Activated naive CD8-positive, alpha-beta T cell treated with anti-CD3 and anti-CD28 coated beads, Interleukin-2, amount 50 U/mL, for 24 hours (primary cell): ENCODE results near the gene MRPL40.

Experiments
- ATAC-seq: fragments of 150-1000 bp; cut with Tn5 transposase; one replicate; pipeline ENCODE4 v1.10.0; 2021
- DNase-seq: peaks from one replicate; pipeline ENCODE4 v3.0.0; 2021
- H3K27ac Mint-ChIP-seq: one replicate; pipeline ENCODE4 v1.8.0; 2021; ENCODE audit warnings: mild to moderate bottlenecking, mixed read lengths
- H3K27me3 Mint-ChIP-seq: one replicate; pipeline ENCODE4 v1.8.0; 2021; ENCODE audit warnings: mixed read lengths
- H3K36me3 Mint-ChIP-seq: one replicate; pipeline ENCODE4 v1.8.0; 2021; ENCODE audit warnings: low read depth, mixed read lengths
- H3K4me1 Mint-ChIP-seq: one replicate; pipeline ENCODE4 v1.8.0; 2021; ENCODE audit warnings: mixed read lengths
- H3K4me3 Mint-ChIP-seq: one replicate; pipeline ENCODE4 v1.8.0; 2021; ENCODE audit warnings: mild to moderate bottlenecking, moderate library complexity, mixed read lengths
- H3K9me3 Mint-ChIP-seq: one replicate; pipeline ENCODE4 v1.8.0; 2021; ENCODE audit warnings: mixed read lengths

The MRPL40 gene

GRCh38 chr22:19400881-19401280 is 31.5 kb upstream of the MRPL40 start:
- no peaks in the 10 kb centered on the region for H3K27me3 Mint-ChIP-seq
- peaks cover 2% of the 10 kb centered on the region for H3K4me1 Mint-ChIP-seq

DNA sequence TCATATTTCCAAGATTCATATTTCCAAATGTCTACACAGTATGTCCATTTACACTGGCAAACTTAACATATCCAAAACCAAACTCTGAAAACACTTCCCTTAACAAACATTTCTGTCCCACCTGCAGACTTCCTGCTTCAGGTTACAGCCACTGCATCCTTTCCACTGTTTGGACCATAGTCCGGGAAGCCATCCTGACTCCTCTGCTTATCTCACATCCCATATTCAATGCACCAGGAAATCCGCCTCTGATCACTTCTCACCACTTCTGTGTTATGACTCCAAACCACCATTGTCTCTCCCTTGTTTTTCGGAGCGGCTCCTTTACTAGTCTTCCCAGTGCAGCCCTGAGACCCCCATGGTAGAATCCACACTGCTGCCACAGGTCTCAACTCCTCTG is 30.9 kb upstream of the MRPL40 start:
- Mint-ChIP-seq H3K27ac (no peak overlapping the region), H3K36me3 (peaks cover 32% of the 10 kb centered on the region), H3K27me3 (no peaks in the 10 kb centered on the region), H3K4me3 (no peak overlapping the region), H3K4me1 (peaks cover 2% of the 10 kb centered on the region), H3K9me3 (no peaks in the 10 kb centered on the region)
- ATAC-seq (no peak), DNase-seq (no peak)

More at GRCh38 chr22:19400881-19401280, 31.5 kb upstream of the MRPL40 start:
- no peak for ATAC-seq
- H3K36me3 Mint-ChIP-seq = peaks cover 27% of the 10 kb centered on the region
- no peak overlapping the region for H3K27ac Mint-ChIP-seq
- H3K9me3 Mint-ChIP-seq = no peaks in the 10 kb centered on the region
- no peak for DNase-seq
- H3K4me3 Mint-ChIP-seq = no peak overlapping the region

- Mint-ChIP-seq H3K36me3 (peaks cover 39% of the 10 kb centered on the region), H3K9me3 (no peaks in the 10 kb centered on the region), H3K27me3 (no peaks in the 10 kb centered on the region), H3K4me3 (no peak overlapping the region), H3K4me1 (peaks cover 2% of the 10 kb centered on the region), H3K27ac (no peak overlapping the region)
- ATAC-seq (no peak), DNase-seq (no peak)
Measured at GRCh38 chr22:19402642-19403191, 29.6 kb upstream of the MRPL40 start.

- peaks cover 2% of the 10 kb centered on the region for H3K4me1 Mint-ChIP-seq
- no peaks in the 10 kb centered on the region for H3K9me3 Mint-ChIP-seq
- DNase-seq (no peak), ATAC-seq (no peak)
- no peaks in the 10 kb centered on the region for H3K27me3 Mint-ChIP-seq
- H3K36me3 Mint-ChIP-seq = peaks cover 47% of the 10 kb centered on the region
- H3K27ac Mint-ChIP-seq = no peak overlapping the region
- H3K4me3 Mint-ChIP-seq = no peak overlapping the region
Measured at GRCh38 chr22:19404676-19405075, 27.7 kb upstream of the MRPL40 start.

GRCh38 chr22:19405133-19405532 is 27.2 kb upstream of the MRPL40 start:
- no peak overlapping the region for H3K4me3 Mint-ChIP-seq
- peaks cover 2% of the 10 kb centered on the region for H3K4me1 Mint-ChIP-seq
- H3K27me3 Mint-ChIP-seq = no peaks in the 10 kb centered on the region
- no peak for DNase-seq
- H3K27ac Mint-ChIP-seq = no peak overlapping the region
- no peak for ATAC-seq
- H3K36me3 Mint-ChIP-seq = peaks cover 52% of the 10 kb centered on the region
- H3K9me3 Mint-ChIP-seq = no peaks in the 10 kb centered on the region

DNA sequence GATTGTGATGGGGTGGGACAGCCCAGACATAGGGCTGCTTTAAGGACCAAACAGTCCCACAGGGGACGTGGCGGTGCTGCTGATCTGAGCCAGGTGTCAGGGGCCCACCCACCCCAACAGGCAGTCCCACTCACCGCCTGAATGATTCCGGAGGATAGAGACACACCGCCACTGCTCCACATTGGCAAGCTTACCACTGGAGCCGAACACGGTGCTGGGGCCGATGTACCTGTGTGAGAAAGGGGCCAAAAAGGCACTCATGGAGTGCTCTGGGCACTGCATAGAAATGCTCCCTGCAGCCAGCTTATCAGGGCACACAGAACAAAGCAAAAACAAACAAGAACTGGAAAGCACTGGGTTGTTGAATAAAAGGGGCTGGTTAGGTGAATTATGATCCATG is 26.7 kb upstream of the MRPL40 start:
- no peaks in the 10 kb centered on the region for H3K27me3 Mint-ChIP-seq
- ATAC-seq = no peak
- H3K9me3 Mint-ChIP-seq = no peaks in the 10 kb centered on the region
- DNase-seq = no peak
- peaks cover 2% of the 10 kb centered on the region for H3K4me1 Mint-ChIP-seq
- peaks cover 55% of the 10 kb centered on the region for H3K36me3 Mint-ChIP-seq
- no peak overlapping the region for H3K4me3 Mint-ChIP-seq
- no peak overlapping the region for H3K27ac Mint-ChIP-seq

GRCh38 chr22:19406281-19406811 is 26.0 kb upstream of the MRPL40 start:
- Mint-ChIP-seq H3K9me3 (no peaks in the 10 kb centered on the region), H3K4me1 (peaks cover 2% of the 10 kb centered on the region), H3K4me3 (no peak overlapping the region), H3K27ac (no peak overlapping the region), H3K27me3 (no peaks in the 10 kb centered on the region), H3K36me3 (peaks cover 54% of the 10 kb centered on the region)
- DNase-seq (no peak), ATAC-seq (no peak)

GRCh38 chr22:19406846-19407245 is 25.5 kb upstream of the MRPL40 start:
- Mint-ChIP-seq H3K27ac (no peak overlapping the region), H3K27me3 (no peaks in the 10 kb centered on the region), H3K4me1 (peaks cover 2% of the 10 kb centered on the region), H3K4me3 (no peak overlapping the region), H3K36me3 (peaks cover 50% of the 10 kb centered on the region), H3K9me3 (no peaks in the 10 kb centered on the region)
- ATAC-seq (no peak), DNase-seq (no peak)

DNA sequence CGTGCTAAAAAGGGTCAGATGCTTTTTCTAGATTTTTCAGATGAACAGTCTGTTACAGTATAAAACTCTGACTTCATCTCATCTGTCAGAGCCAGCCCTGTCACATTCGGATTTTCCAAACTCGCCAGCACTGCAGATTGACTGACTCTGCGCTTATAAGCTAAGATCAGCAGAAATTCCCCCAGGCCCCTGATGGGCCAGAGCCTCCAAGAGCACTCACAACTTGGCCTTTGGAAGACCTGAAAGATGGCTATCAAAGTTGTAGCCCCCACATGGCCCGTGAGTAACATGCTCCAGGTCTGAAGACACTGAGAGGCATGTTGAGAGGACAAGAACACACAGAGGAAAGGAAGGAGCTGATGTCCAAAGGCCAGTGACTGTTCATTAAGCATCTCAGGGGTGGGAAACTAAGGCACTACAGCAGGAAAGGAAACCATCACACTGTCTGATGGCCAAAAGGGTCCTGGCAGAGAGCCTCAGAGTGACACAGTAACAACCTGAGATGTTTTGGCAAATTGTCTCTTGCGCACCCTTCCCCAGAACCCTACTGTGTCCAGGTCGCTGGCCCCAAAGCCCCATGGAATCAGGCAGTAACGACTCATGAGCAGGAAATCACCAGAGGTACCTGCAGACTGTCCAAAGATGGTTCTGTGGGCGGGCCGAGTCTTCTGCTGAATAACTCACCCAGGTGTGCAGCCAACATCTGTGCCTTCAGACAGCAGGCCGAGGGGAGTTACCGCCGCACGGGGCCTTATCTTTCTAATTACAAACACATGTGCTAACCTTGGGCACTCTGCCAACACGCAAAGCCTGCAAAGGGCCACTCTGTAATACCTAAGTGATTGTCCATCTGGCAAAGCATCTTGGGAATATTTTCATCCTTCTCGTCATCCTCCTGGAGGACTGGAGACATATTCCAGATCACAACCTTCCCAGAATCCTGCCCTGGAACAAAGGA is 24.4 kb upstream of the MRPL40 start:
- no peak for DNase-seq
- peaks cover 5% of the 10 kb centered on the region for H3K4me1 Mint-ChIP-seq
- ATAC-seq = no peak
- no peak overlapping the region for H3K27ac Mint-ChIP-seq
- peaks cover 50% of the 10 kb centered on the region for H3K36me3 Mint-ChIP-seq
- H3K9me3 Mint-ChIP-seq = no peaks in the 10 kb centered on the region
- no peaks in the 10 kb centered on the region for H3K27me3 Mint-ChIP-seq
- no peak overlapping the region for H3K4me3 Mint-ChIP-seq

DNA sequence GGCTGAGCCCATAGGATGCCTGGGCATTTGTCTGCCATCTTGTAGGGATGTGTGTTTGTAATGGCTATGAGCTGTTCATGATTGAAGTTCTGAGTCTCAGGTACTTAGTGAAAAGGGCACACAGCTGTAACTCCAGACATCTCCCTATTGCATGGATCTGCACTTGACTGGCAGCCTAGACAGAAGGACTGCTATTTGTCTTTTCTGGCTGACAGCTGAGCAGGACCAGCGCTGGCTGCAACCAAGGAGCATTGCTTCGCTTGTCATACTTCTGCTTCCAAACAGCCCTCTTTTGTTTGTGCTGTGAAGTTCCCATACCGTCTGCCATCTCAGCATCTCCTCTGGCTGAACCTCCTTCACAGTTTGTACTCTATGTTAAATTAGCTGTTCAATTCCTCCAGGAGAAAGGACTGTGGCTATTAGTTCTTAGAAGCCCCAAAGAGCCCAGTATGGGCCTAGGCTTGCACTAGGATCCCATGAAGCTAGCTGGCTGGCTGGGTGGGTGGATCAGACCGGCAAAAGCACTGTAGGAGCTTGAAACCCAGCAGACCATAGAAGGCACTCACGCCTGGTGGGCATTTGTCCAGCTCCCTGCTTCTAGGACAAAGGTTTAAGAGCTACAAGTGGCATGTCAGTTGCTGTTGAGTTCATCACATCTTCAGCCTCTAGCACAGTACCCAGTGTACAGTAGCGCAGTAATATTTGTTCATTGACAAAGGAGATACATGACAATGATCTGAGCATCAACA is 21.2 kb upstream of the MRPL40 start:
- no peak overlapping the region for H3K4me3 Mint-ChIP-seq
- no peak for ATAC-seq
- H3K36me3 Mint-ChIP-seq = peaks cover 41% of the 10 kb centered on the region
- H3K4me1 Mint-ChIP-seq = peaks cover 10% of the 10 kb centered on the region
- H3K9me3 Mint-ChIP-seq = no peaks in the 10 kb centered on the region
- no peak overlapping the region for H3K27ac Mint-ChIP-seq
- DNase-seq = no peak
- H3K27me3 Mint-ChIP-seq = no peaks in the 10 kb centered on the region

DNA sequence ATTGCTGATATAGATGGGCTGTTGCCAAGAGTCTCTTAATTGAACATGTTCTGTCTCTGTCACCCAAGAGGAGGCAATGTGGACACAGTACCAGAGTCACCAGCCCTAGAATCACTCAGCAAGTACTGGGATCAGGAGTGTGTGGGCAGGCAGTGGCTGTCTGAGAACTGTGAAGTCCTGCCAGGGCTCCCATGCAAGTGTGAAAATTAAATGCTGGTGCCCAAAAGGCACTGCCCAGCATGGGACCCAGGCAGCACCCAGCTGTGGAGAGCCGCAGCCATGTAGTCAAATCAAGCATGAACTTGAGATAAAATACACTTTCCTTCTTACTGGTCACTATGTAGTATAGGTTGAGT is 20.7 kb upstream of the MRPL40 start:
- H3K4me3 Mint-ChIP-seq = no peak overlapping the region
- ATAC-seq (no peak), DNase-seq (no peak)
- H3K27me3 Mint-ChIP-seq = no peaks in the 10 kb centered on the region
- peaks cover 10% of the 10 kb centered on the region for H3K4me1 Mint-ChIP-seq
- no peaks in the 10 kb centered on the region for H3K9me3 Mint-ChIP-seq
- H3K27ac Mint-ChIP-seq = no peak overlapping the region
- H3K36me3 Mint-ChIP-seq = peaks cover 38% of the 10 kb centered on the region

GRCh38 chr22:19412478-19412877 is 19.9 kb upstream of the MRPL40 start:
- no peak overlapping the region for H3K27ac Mint-ChIP-seq
- ATAC-seq (no peak), DNase-seq (no peak)
- no peak overlapping the region for H3K4me3 Mint-ChIP-seq
- H3K9me3 Mint-ChIP-seq = no peaks in the 10 kb centered on the region
- peaks cover 33% of the 10 kb centered on the region for H3K36me3 Mint-ChIP-seq
- H3K4me1 Mint-ChIP-seq = peaks cover 10% of the 10 kb centered on the region
- no peaks in the 10 kb centered on the region for H3K27me3 Mint-ChIP-seq

- H3K4me3 Mint-ChIP-seq = no peak overlapping the region
- no peaks in the 10 kb centered on the region for H3K27me3 Mint-ChIP-seq
- no peaks in the 10 kb centered on the region for H3K9me3 Mint-ChIP-seq
- DNase-seq = no peak
- no peak overlapping the region for H3K27ac Mint-ChIP-seq
- ATAC-seq = no peak
- H3K4me1 Mint-ChIP-seq = peaks cover 11% of the 10 kb centered on the region
- H3K36me3 Mint-ChIP-seq = peaks cover 32% of the 10 kb centered on the region
Measured at GRCh38 chr22:19412923-19413322, 19.4 kb upstream of the MRPL40 start.

GRCh38 chr22:19419086-19419463 is 13.3 kb upstream of the MRPL40 start:
- H3K27me3 Mint-ChIP-seq = no peaks in the 10 kb centered on the region
- peaks cover 8% of the 10 kb centered on the region for H3K36me3 Mint-ChIP-seq

More at GRCh38 chr22:19419086-19419463, 13.3 kb upstream of the MRPL40 start:
- Mint-ChIP-seq H3K4me3 (no peak overlapping the region), H3K9me3 (no peaks in the 10 kb centered on the region), H3K4me1 (peaks cover 55% of the 10 kb centered on the region), H3K27ac (peak overlapping the region; percentile 62)
- DNase-seq (no peak), ATAC-seq (no peak)
